Heart left ventricle (tissue), 13 donors: ENCODE measurements around the gene RNF208.
A peak's percentile ranks its signal among the peaks of the same experiment; 100 is the strongest.

ENCODE experiments used
- CTCF ChIP-seq, 12 donors: fragments of 200-600 bp; sonication (generic) in 4 of 12; IDR thresholded peaks; one replicate each; pipeline versions ENCODE4 v1.5.0 to v1.8.0; 2018 to 2022; ENCODE audit warnings: antibody characterized with exemption in 12 of 12, mild to moderate bottlenecking in 5 of 12
- POLR2A ChIP-seq, 2 donors: fragments of 450-650 bp; IDR thresholded peaks; one replicate each; pipeline ENCODE4 v1.6.1; 2017; ENCODE audit warnings: antibody characterized with exemption in 2 of 2, mild to moderate bottlenecking in 2 of 2, moderate library complexity in 2 of 2
- donor health status: ischemic (EF 13 %, LVEDD 7.1; RV severe dilation, severe dysfunction).
- donor health status: DM: no; HTN: yes; CAD: no.
- donor health status: DM: no; HTN: no; CAD: no.
- donor health status: ischemic (EF 25% LVEDD 6.9; RV normal size, moderate dysfunction).
- donor health status: ischemic (EF 25% LVEDD 5.7; RV mildly dilated, moderate dysfunction).
- donor health status: ischemic (EF 35%, LVEDD 5.7; RV mildly dilated, moderate dysfunction).
- donor health status: nonischemic (EF 11% LVEDD 7.7; RV severe dilation, severe dysfunction).
- donor health status: DM: yes; HTN: yes; CAD: no.
- donor health status: PGD.
- donor health status: ischemic (EF 29% LVEDD 5.4; RV normal size, mild dysfunction).
- donor health status: nonischemic (EF 23%, LVEDD 6.1; RV moderate dilation, normal function).

GRCh38 chr9:137269231-137269772 lies 47.3 kb upstream of the RNF208 start:
- no peak for TF ChIP-seq CTCF (IDR thresholded peaks at IDR 0.05)
- peak in 1 of 2 donors; percentile 62 for TF ChIP-seq POLR2A (IDR thresholded peaks at IDR 0.05)
